GM23338 (cell line): ENCODE data around the gene MYO3B. TPM values are rescaled to one million over a fixed set of nuclear protein-coding genes. Genes with fewer than 3 reads are reported as not detected.

Experiments
- ATAC-seq: fragments of 200-7000 bp; cut with Tn5 transposase; 3 replicates; pipeline ENCODE4 v1.9.1; 2020
- DNase-seq: peaks from one replicate; pipeline ENCODE4 v3.0.0-alpha.2; 2015; ENCODE audit warnings: low spot score
- H2AFZ ChIP-seq: fragments of 200-600 bp; sonication (generic); 2 replicates; pipeline ENCODE4 v1.8.0; 2016; ENCODE audit warnings: antibody characterized with exemption, mild to moderate bottlenecking, moderate library complexity
- H3F3A ChIP-seq: fragments of 200-600 bp; sonication (generic); replicated peaks from 2 replicates; pipeline ENCODE4 v1.8.0; 2017; ENCODE audit warnings: antibody characterized with exemption, mixed run types, low read depth
- H3K27ac ChIP-seq: fragments of 200-600 bp; sonication (generic); 2 replicates; pipeline ENCODE4 v1.6.1; 2016; ENCODE audit warnings: low read depth
- H3K27me3 ChIP-seq: fragments of 200-600 bp; sonication (generic); 2 replicates; pipeline ENCODE4 v1.8.0; 2016; ENCODE audit warnings: mild to moderate bottlenecking, mixed run types, moderate library complexity; ENCODE audit not compliant: insufficient read depth
- H3K36me3 ChIP-seq: fragments of 200-600 bp; sonication (generic); 2 replicates; pipeline ENCODE4 v1.8.0; 2016; ENCODE audit warnings: mild to moderate bottlenecking; ENCODE audit not compliant: insufficient read depth
- H3K4me1 ChIP-seq: fragments of 200-600 bp; sonication (generic); 2 replicates; pipeline ENCODE4 v1.8.0; 2016; ENCODE audit warnings: mild to moderate bottlenecking, moderate library complexity; ENCODE audit not compliant: insufficient read depth
- H3K4me2 ChIP-seq: fragments of 200-600 bp; sonication (generic); 2 replicates; pipeline ENCODE4 v1.7.1; 2017; ENCODE audit warnings: mixed run types
- H3K4me3 ChIP-seq: fragments of 200-600 bp; sonication (generic); 2 replicates; pipeline ENCODE4 v1.6.1; 2016; ENCODE audit warnings: mixed run types
- H3K79me2 ChIP-seq: fragments of 200-600 bp; sonication (generic); replicated peaks from 2 replicates; pipeline ENCODE4 v1.8.0; 2017; ENCODE audit warnings: mild to moderate bottlenecking; ENCODE audit not compliant: insufficient read depth
- H3K9me2 ChIP-seq: fragments of 200-600 bp; sonication (generic); 2 replicates; pipeline ENCODE4 v1.8.0; 2017; ENCODE audit not compliant: insufficient read depth
- H4K20me1 ChIP-seq: fragments of 200-600 bp; sonication (generic); replicated peaks from 2 replicates; pipeline ENCODE4 v1.8.0; 2017; ENCODE audit warnings: mild to moderate bottlenecking; ENCODE audit not compliant: insufficient read depth
- H3K27ac Mint-ChIP-seq: 2 replicates; pipeline ENCODE4 v1.8.0; 2020; ENCODE audit warnings: inconsistent platforms, mild to moderate bottlenecking, moderate library complexity, mixed read lengths
- H3K27me3 Mint-ChIP-seq: 3 replicates; pipeline ENCODE4 v1.8.0; 2022; ENCODE audit warnings: low read depth, mild to moderate bottlenecking, moderate library complexity, mixed read lengths, inconsistent platforms; ENCODE audit not compliant: insufficient read depth, poor library complexity
- H3K36me3 Mint-ChIP-seq: 3 replicates; pipeline ENCODE4 v1.8.0; 2021; ENCODE audit warnings: low read depth, mild to moderate bottlenecking, inconsistent platforms, moderate library complexity, mixed read lengths
- H3K4me1 Mint-ChIP-seq: 3 replicates; pipeline ENCODE4 v1.8.0; 2020; ENCODE audit warnings: mild to moderate bottlenecking, inconsistent platforms, mixed read lengths
- H3K4me3 Mint-ChIP-seq: 3 replicates; pipeline ENCODE4 v1.8.0; 2021; ENCODE audit warnings: moderate library complexity, mild to moderate bottlenecking, inconsistent platforms, mixed read lengths
- H3K9me3 Mint-ChIP-seq: 3 replicates; pipeline ENCODE4 v1.8.0; 2020; ENCODE audit warnings: moderate library complexity, mild to moderate bottlenecking, inconsistent platforms, mixed read lengths
- CTCF ChIP-seq, 2 experiments: fragments of 200-600 bp in 1 of 2; sonication (generic) in 1 of 2; conservative IDR thresholded peaks; 2 replicates each; pipeline versions ENCODE4 v1.5.1 to v1.6.1; 2016 to 2017; ENCODE audit warnings: antibody characterized with exemption in 2 of 2, low read depth in 2 of 2, mild to moderate bottlenecking in 2 of 2, moderate library complexity in 1 of 2
- EZH2phosphoT487 ChIP-seq: fragments of 200-600 bp; sonication (generic); IDR thresholded peaks from one replicate; pipeline ENCODE4 v1.8.1; 2018; ENCODE audit warnings: antibody characterized with exemption; ENCODE audit not compliant: unreplicated experiment
- JUNB ChIP-seq: IDR thresholded peaks from one replicate; pipeline ENCODE4 v1.6.1; 2016; ENCODE audit warnings: antibody characterized with exemption; ENCODE audit not compliant: unreplicated experiment
- NANOG ChIP-seq: IDR thresholded peaks from 2 replicates; pipeline ENCODE4 v1.6.1; 2016; ENCODE audit warnings: antibody characterized with exemption, borderline replicate concordance
- ZNF114 ChIP-seq: fragments of 250-450 bp; sonication (Bioruptor Pico); IDR thresholded peaks from 2 replicates; pipeline ENCODE4 v1.5.0; 2020; ENCODE audit warnings: mild to moderate bottlenecking, moderate library complexity
- polyA plus RNA-seq: library from polyadenylated mRNA; unstranded; fragments of >200 nt; fragmentation: Nextera tagmentation; extraction: Ambion mirVana; gene quantifications from 2 replicates; pipeline ENCODE4 v1.2.1, GENCODE V29; 2016
- total RNA-seq: library from RNA; depleted of rRNA; stranded (reverse); fragments of >200 nt; shearing (Covaris generic); gene quantifications from 2 replicates; pipeline ENCODE4 v1.2.3, GENCODE V29; 2014
- TF ChIP-seq, protein P1 (sequence below): IDR thresholded peaks from one replicate; pipeline ENCODE4 v1.6.1; 2018; ENCODE audit warnings: antibody characterized with exemption; ENCODE audit not compliant: unreplicated experiment

The MYO3B gene
- total and polyA plus RNA-seq, 2 experiments from 2014 or later: 0.42 TPM; not detected in 1

- H3K27me3 ChIP-seq: no peaks in the 10 kb centered on the region
- Mint-ChIP-seq H3K27ac (peak overlapping the region; percentile 47), H3K4me3 (peak overlapping the region; percentile 40), H3K27me3 (peaks cover 5% of the 10 kb centered on the region), H3K4me1 (peaks cover 61% of the 10 kb centered on the region), H3K9me3 (peaks cover 29% of the 10 kb centered on the region), H3K36me3 (peaks cover 27% of the 10 kb centered on the region)
- no peaks in the 10 kb centered on the region for H3F3A ChIP-seq
- H3K4me2 ChIP-seq: peak overlapping the region; percentile 60
- 0 out of 2 replicates have a peak, but pooled peaks cover 3% of the 10 kb centered on the region for H3K36me3 ChIP-seq
- TF ChIP-seq NANOG (peak; percentile 70; the same call in 1 of the 2 replicates), ZNF114 (no peak)
- no peak overlapping the region for H2AFZ ChIP-seq
- DNase-seq (peak; percentile 63), ATAC-seq (peak; percentile 74)
- H3K4me1 ChIP-seq: peaks cover 41% of the 10 kb centered on the region
- H3K79me2 ChIP-seq: no peaks in the 10 kb centered on the region
- H3K9me2 ChIP-seq: no peaks in the 10 kb centered on the region
- H3K4me3 ChIP-seq: peak overlapping the region; percentile 33
- no peaks in the 10 kb centered on the region for H4K20me1 ChIP-seq
- H3K27ac ChIP-seq: peak overlapping the region; percentile 97
Observed at GRCh38 chr2:170215021-170215420, 37.1 kb downstream of the MYO3B start.

DNA sequence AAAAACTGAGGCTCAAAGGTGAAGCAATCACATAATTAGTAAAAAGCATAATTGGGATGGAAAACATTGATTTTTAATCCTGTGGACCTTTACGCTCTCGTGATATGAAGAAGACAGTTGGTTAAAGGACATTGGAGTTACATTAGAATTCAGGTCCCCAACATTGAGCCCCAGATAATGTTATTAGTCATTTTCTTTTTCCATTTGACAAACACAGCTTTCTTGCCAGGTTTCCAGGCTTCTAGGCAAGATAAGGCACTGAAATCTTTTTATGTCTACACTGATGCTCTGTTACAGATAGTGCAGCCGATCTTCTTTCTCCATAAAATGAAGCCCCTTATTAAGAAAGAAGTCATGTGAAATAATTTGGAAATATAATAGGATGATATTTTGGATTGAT is 38.5 kb downstream of the MYO3B start:
- Mint-ChIP-seq H3K9me3 (peaks cover 15% of the 10 kb centered on the region), H3K36me3 (peaks cover 13% of the 10 kb centered on the region; the same call in 2 of the 3 replicates), H3K4me3 (no peak overlapping the region), H3K27me3 (peaks cover 5% of the 10 kb centered on the region), H3K27ac (no peak overlapping the region), H3K4me1 (peaks cover 66% of the 10 kb centered on the region)
- H3K27me3 ChIP-seq: no peaks in the 10 kb centered on the region
- ATAC-seq (no peak), DNase-seq (no peak)
- H3K4me2 ChIP-seq: peak overlapping the region; percentile 60; the same call in 1 of the 2 replicates
- H2AFZ ChIP-seq: no peak overlapping the region
- peaks cover 41% of the 10 kb centered on the region for H3K4me1 ChIP-seq
- no peaks in the 10 kb centered on the region for H3K9me2 ChIP-seq
- H3F3A ChIP-seq: no peaks in the 10 kb centered on the region
- no peaks in the 10 kb centered on the region for H4K20me1 ChIP-seq
- peak overlapping the region; percentile 97; the same call in 1 of the 2 replicates for H3K27ac ChIP-seq
- no peaks in the 10 kb centered on the region for H3K79me2 ChIP-seq
- no peak overlapping the region for H3K4me3 ChIP-seq
- no peaks in the 10 kb centered on the region for H3K36me3 ChIP-seq
- TF ChIP-seq JUNB: no peak

DNA sequence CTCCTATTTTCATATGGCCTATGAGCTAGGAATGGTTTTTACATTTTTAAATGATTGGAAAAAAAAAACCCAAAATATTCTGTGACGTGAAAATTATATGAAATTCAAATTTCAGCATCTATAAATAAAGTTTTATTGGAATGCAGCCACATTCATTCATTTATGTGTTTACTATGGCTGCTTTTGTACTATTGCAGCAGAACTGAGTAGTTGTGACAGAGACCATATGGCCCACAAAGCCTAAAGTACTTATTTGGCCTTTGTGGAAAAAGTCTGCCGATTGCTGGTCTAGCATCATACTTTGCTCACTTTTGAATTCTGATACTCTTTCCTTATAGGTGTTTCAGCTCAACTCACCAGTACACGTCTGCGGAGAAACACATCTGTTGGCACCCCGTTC is 39.0 kb downstream of the MYO3B start:
- Histone ChIP-seq H3F3A (no peaks in the 10 kb centered on the region), H3K79me2 (no peaks in the 10 kb centered on the region), H3K4me1 (peaks cover 42% of the 10 kb centered on the region), H3K27me3 (no peaks in the 10 kb centered on the region), H3K36me3 (no peaks in the 10 kb centered on the region), H3K4me3 (no peak overlapping the region), H3K4me2 (no peak overlapping the region), H3K27ac (no peak overlapping the region), H2AFZ (no peak overlapping the region), H4K20me1 (no peaks in the 10 kb centered on the region), H3K9me2 (no peaks in the 10 kb centered on the region)
- no peak overlapping the region for H3K27ac Mint-ChIP-seq
- ATAC-seq (no peak), DNase-seq (no peak)
- peaks cover 9% of the 10 kb centered on the region; the same call in 2 of the 3 replicates for H3K9me3 Mint-ChIP-seq
- H3K4me1 Mint-ChIP-seq: peaks cover 71% of the 10 kb centered on the region
- peaks cover 5% of the 10 kb centered on the region for H3K27me3 Mint-ChIP-seq
- no peak overlapping the region for H3K4me3 Mint-ChIP-seq
- H3K36me3 Mint-ChIP-seq: peaks cover 8% of the 10 kb centered on the region; the same call in 2 of the 3 replicates
- TF ChIP-seq EZH2phosphoT487 (no peak), CTCF (conservative IDR thresholded peaks at IDR 0.05; ENCODE audit: low read depth in 2 of 2) (no peak)
- TF ChIP-seq, protein P1, sequence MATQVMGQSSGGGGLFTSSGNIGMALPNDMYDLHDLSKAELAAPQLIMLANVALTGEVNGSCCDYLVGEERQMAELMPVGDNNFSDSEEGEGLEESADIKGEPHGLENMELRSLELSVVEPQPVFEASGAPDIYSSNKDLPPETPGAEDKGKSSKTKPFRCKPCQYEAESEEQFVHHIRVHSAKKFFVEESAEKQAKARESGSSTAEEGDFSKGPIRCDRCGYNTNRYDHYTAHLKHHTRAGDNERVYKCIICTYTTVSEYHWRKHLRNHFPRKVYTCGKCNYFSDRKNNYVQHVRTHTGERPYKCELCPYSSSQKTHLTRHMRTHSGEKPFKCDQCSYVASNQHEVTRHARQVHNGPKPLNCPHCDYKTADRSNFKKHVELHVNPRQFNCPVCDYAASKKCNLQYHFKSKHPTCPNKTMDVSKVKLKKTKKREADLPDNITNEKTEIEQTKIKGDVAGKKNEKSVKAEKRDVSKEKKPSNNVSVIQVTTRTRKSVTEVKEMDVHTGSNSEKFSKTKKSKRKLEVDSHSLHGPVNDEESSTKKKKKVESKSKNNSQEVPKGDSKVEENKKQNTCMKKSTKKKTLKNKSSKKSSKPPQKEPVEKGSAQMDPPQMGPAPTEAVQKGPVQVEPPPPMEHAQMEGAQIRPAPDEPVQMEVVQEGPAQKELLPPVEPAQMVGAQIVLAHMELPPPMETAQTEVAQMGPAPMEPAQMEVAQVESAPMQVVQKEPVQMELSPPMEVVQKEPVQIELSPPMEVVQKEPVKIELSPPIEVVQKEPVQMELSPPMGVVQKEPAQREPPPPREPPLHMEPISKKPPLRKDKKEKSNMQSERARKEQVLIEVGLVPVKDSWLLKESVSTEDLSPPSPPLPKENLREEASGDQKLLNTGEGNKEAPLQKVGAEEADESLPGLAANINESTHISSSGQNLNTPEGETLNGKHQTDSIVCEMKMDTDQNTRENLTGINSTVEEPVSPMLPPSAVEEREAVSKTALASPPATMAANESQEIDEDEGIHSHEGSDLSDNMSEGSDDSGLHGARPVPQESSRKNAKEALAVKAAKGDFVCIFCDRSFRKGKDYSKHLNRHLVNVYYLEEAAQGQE: no peak
